Measurements from ENCODE around the gene KIAA0753.

DNA sequence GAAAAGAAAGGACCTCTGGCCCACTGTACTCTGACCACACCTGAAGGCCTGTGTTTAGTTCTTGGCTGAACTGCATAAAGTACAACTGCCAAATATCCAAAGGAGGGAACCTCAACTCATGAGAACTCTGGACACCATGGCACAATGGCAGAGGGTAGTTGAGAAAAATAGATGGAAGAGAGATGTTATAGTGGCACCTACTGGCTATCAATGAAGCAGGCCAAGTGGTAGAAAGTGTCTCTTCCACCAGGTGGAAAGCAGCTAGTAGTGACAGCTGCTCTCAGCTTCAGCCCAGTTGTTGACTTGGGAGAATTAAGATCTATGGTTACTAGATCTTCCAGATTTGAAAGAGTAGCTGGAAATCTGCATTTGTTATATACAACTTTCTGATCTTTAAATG is 7.7 kb upstream of the KIAA0753 start:
- TF ChIP-seq, protein P1, sequence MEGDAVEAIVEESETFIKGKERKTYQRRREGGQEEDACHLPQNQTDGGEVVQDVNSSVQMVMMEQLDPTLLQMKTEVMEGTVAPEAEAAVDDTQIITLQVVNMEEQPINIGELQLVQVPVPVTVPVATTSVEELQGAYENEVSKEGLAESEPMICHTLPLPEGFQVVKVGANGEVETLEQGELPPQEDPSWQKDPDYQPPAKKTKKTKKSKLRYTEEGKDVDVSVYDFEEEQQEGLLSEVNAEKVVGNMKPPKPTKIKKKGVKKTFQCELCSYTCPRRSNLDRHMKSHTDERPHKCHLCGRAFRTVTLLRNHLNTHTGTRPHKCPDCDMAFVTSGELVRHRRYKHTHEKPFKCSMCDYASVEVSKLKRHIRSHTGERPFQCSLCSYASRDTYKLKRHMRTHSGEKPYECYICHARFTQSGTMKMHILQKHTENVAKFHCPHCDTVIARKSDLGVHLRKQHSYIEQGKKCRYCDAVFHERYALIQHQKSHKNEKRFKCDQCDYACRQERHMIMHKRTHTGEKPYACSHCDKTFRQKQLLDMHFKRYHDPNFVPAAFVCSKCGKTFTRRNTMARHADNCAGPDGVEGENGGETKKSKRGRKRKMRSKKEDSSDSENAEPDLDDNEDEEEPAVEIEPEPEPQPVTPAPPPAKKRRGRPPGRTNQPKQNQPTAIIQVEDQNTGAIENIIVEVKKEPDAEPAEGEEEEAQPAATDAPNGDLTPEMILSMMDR (optimal IDR thresholded peaks at IDR 0.05 in 1 of 3, IDR thresholded peaks at IDR 0.05 in 1 of 3, conservative IDR thresholded peaks at IDR 0.05 in 1 of 3; ENCODE audit: extremely low read depth in 1 of 3, insufficient read depth in 2 of 3, low read length in 3 of 3): peak; percentile 60 to 78 (median 72)
- no peak for TF ChIP-seq EZH2 (IDR thresholded peaks at IDR 0.05; ENCODE audit: low read length)
